BLaER1 (cell line): ENCODE data around the gene RESF1.

Experiments
- H3K27ac ChIP-seq: shearing (Covaris generic); formaldehyde crosslinking; 2 replicates; pipeline ENCODE4 v1.8.1; 2022
- H3K27me3 ChIP-seq: shearing (Covaris generic); formaldehyde crosslinking; 2 replicates; pipeline ENCODE4 v1.8.1; 2022
- H3K36me3 ChIP-seq: shearing (Covaris generic); formaldehyde crosslinking; 2 replicates; pipeline ENCODE4 v1.8.1; 2022
- H3K4me1 ChIP-seq: shearing (Covaris generic); formaldehyde crosslinking; 2 replicates; pipeline ENCODE4 v1.8.1; 2022
- H3K4me2 ChIP-seq: shearing (Covaris generic); formaldehyde crosslinking; 2 replicates; pipeline ENCODE4 v1.8.1; 2022
- H3K4me3 ChIP-seq: shearing (Covaris generic); formaldehyde crosslinking; 2 replicates; pipeline ENCODE4 v1.8.1; 2022
- H3K9ac ChIP-seq: shearing (Covaris generic); formaldehyde crosslinking; 2 replicates; pipeline ENCODE4 v1.8.1; 2022
- H3K9me3 ChIP-seq: shearing (Covaris generic); formaldehyde crosslinking; 2 replicates; pipeline ENCODE4 v1.8.1; 2022
- H4K20me1 ChIP-seq: shearing (Covaris generic); formaldehyde crosslinking; 2 replicates; pipeline ENCODE4 v1.8.1; 2022
- Cebpa-rat ChIP-seq: shearing (Covaris generic); IDR thresholded peaks from 2 replicates; pipeline ENCODE4 v1.8.1; 2022

The RESF1 gene

GRCh38 chr12:31959161-31959700 is at the start of gene RESF1:
Gene RESF1 (plus strand): TSS chr12:31959415. CDS start chr12:31980956, 21,541 bp downstream.
- H3K9me3 ChIP-seq: peaks cover 29% of the 10 kb centered on the region
- peaks cover 33% of the 10 kb centered on the region for H3K36me3 ChIP-seq
- H3K4me3 ChIP-seq: peak within 1 kb of the TSS; percentile 84
- H3K27me3 ChIP-seq: no peaks in the 10 kb centered on the region
- H3K9ac ChIP-seq: peak within 1 kb of the TSS; percentile 94
- H3K27ac ChIP-seq: peak within 1 kb of the TSS; percentile 96
- no peak for TF ChIP-seq Cebpa-rat
- H3K4me1 ChIP-seq: peaks cover 27% of the 10 kb centered on the region
- peaks cover 25% of the 10 kb centered on the region for H4K20me1 ChIP-seq
- H3K4me2 ChIP-seq: peak within 1 kb of the TSS; percentile 86

GRCh38 chr12:31914927-31915326 is 44.3 kb upstream of the RESF1 start:
- no peak overlapping the region for H3K4me3 ChIP-seq
- H3K27me3 ChIP-seq: no peaks in the 10 kb centered on the region
- no peak for TF ChIP-seq Cebpa-rat

GRCh38 chr12:31915446-31915845 is 43.8 kb upstream of the RESF1 start:
- H3K9ac ChIP-seq: no peak overlapping the region
- no peaks in the 10 kb centered on the region for H3K27me3 ChIP-seq
- no peak overlapping the region for H3K27ac ChIP-seq
- no peak overlapping the region for H3K4me2 ChIP-seq
- H3K4me3 ChIP-seq: no peak overlapping the region
- TF ChIP-seq Cebpa-rat: no peak
- H4K20me1 ChIP-seq: no peaks in the 10 kb centered on the region
- H3K36me3 ChIP-seq: no peaks in the 10 kb centered on the region
- H3K9me3 ChIP-seq: peaks cover 46% of the 10 kb centered on the region
- no peaks in the 10 kb centered on the region for H3K4me1 ChIP-seq

More at GRCh38 chr12:31914927-31915326, 44.3 kb upstream of the RESF1 start:
- Histone ChIP-seq H3K36me3 (no peaks in the 10 kb centered on the region), H3K9me3 (peaks cover 51% of the 10 kb centered on the region), H4K20me1 (no peaks in the 10 kb centered on the region), H3K27ac (no peak overlapping the region), H3K9ac (no peak overlapping the region), H3K4me2 (no peak overlapping the region), H3K4me1 (no peaks in the 10 kb centered on the region)

GRCh38 chr12:31922341-31923062 is 36.7 kb upstream of the RESF1 start:
- Histone ChIP-seq H4K20me1 (no peaks in the 10 kb centered on the region), H3K4me2 (no peak overlapping the region), H3K4me1 (no peaks in the 10 kb centered on the region), H3K4me3 (no peak overlapping the region), H3K27me3 (no peaks in the 10 kb centered on the region), H3K27ac (no peak overlapping the region), H3K9ac (no peak overlapping the region), H3K36me3 (no peaks in the 10 kb centered on the region), H3K9me3 (peaks cover 42% of the 10 kb centered on the region)
- no peak for TF ChIP-seq Cebpa-rat

DNA sequence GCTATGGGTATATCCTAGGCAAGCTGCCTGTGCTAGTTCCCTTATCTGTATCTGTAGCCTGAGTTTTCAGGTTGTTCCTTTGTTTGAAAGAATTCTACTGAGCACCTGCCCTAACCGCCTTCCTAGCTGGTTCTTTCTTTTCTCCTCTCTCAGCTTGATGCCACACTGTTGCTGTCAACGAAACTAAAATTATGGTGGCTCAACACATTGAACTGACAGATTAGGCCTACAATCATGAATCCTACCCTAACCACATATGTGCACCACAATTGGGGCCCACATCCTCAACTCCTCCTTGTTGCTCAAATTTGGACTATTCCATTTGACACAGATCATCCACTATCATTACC is 36.2 kb upstream of the RESF1 start:
- Histone ChIP-seq H3K9me3 (peaks cover 44% of the 10 kb centered on the region), H3K27ac (no peak overlapping the region), H4K20me1 (no peaks in the 10 kb centered on the region), H3K4me3 (no peak overlapping the region), H3K4me1 (no peaks in the 10 kb centered on the region), H3K27me3 (no peaks in the 10 kb centered on the region), H3K36me3 (no peaks in the 10 kb centered on the region), H3K9ac (no peak overlapping the region), H3K4me2 (no peak overlapping the region)
- TF ChIP-seq Cebpa-rat: no peak

DNA sequence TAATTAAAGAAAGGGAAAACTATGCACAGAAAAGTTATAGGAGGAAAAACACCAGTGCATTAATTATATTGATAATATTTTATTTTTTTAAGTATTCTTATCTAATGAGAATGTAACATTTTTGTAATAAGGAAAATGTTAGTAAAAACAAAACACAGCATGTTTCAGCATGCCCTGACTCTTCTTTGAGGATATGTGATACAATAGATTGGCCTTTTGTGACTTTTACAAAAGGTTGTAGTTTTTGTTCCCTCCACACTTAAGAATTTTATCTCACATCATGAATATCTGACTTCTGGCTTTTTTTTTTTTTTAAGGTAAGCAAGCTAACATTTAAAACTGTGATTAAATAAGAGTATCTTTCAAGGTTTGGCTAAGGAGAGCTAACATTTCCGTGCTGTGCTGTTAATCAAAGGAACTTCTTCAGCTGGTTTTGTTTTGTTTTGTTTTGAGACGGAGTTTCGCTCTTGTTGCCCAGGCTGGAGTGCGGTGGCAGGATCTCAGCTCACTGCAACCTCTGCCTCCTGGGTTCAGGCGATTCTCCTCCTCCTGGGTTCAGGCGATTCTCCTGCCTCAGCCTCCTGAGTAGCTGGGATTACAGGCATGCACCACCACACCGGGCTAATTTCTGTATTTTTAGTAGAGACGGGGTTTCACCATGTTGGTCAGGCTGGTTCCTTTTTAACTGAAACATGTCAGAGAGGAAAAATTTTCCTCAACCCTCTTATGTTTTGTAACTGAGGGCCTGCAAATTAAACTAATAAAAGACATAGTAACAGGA is 30.8 kb upstream of the RESF1 start:
- Histone ChIP-seq H3K4me3 (no peak overlapping the region), H3K27ac (no peak overlapping the region), H3K9ac (no peak overlapping the region), H3K4me2 (no peak overlapping the region), H3K4me1 (peaks cover 11% of the 10 kb centered on the region), H3K9me3 (peaks cover 44% of the 10 kb centered on the region), H3K36me3 (no peaks in the 10 kb centered on the region), H4K20me1 (no peaks in the 10 kb centered on the region), H3K27me3 (no peaks in the 10 kb centered on the region)
- no peak for TF ChIP-seq Cebpa-rat

DNA sequence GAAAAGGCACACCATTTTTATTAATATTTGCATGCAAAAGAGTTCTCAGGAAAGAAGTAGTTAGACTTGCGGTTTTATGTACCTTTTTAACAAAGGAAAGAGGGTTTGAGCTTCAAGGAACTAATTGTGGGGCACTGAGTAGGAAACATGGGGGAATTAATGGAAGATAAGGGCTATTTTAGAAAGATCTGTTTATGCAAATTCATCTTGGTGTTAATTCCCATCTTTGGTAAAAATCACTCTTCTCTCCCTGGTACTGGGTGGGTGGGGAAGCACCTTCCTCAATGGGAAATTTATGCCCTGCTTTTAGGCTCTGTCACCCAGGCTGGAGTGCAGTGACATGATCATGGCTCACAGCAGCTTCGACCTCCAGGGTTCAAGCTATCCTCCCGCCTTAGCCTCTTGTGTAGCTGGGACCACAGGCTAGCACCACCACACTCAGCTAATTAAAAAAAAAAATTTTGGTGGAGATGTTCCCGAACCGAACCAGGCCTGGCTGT is 30.1 kb upstream of the RESF1 start:
- H3K4me1 ChIP-seq: peaks cover 11% of the 10 kb centered on the region
- no peak overlapping the region for H3K27ac ChIP-seq
- no peak for TF ChIP-seq Cebpa-rat
- no peaks in the 10 kb centered on the region for H3K27me3 ChIP-seq
- no peak overlapping the region for H3K4me3 ChIP-seq
- no peak overlapping the region for H3K9ac ChIP-seq
- H4K20me1 ChIP-seq: no peaks in the 10 kb centered on the region
- no peaks in the 10 kb centered on the region for H3K36me3 ChIP-seq
- no peak overlapping the region for H3K4me2 ChIP-seq
- peaks cover 47% of the 10 kb centered on the region for H3K9me3 ChIP-seq

DNA sequence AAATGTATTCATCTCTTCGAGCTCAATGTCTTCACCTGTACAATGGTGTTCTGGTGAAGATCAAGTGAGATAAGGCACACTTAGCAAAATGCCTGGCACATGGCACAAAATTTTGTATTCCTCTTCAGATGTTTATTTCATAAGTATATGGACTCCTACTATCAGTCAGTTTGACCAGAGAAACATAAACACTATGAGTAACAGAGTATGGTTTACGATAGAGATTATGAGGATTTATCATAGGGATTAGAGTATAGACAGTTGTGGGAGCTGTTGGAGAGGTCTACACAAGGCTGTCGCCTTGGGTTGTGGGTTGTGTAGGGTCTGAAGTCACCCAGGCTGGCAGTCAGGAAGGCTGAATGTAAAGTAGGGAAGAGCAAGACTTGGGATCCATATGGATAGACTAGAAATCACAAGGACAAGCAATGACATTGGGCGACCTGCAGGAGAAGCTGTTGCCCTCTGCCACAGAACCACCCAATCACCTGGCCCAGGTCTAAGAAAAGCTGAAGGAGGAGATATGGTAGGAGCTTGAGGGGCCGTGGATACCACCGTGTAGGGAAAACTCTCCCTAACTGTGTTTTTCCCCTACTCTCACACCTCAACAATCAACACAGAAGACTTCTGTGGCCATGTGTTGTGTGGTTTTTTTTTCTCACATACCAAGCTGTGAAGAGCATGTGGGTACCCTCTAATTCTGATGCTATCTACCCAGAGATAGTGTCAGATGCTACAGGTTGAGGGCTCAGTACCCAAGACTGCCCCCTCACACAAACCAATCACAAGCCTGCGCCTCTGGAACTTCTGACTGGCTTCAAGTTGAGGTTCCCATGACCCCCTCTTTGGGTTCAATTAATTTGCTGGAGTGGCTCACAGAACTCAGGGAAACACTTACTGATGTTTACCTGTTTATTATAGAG is 27.2 kb upstream of the RESF1 start:
- no peak overlapping the region for H3K9ac ChIP-seq
- no peaks in the 10 kb centered on the region for H3K36me3 ChIP-seq
- no peaks in the 10 kb centered on the region for H3K27me3 ChIP-seq
- peaks cover 53% of the 10 kb centered on the region for H3K9me3 ChIP-seq
- H3K4me2 ChIP-seq: no peak overlapping the region
- H3K27ac ChIP-seq: no peak overlapping the region
- TF ChIP-seq Cebpa-rat: no peak
- H3K4me3 ChIP-seq: no peak overlapping the region
- H4K20me1 ChIP-seq: no peaks in the 10 kb centered on the region
- H3K4me1 ChIP-seq: peaks cover 11% of the 10 kb centered on the region

GRCh38 chr12:31944299-31944698 is 14.9 kb upstream of the RESF1 start:
- no peak for TF ChIP-seq Cebpa-rat
- no peaks in the 10 kb centered on the region for H4K20me1 ChIP-seq
- H3K9me3 ChIP-seq: peaks cover 73% of the 10 kb centered on the region

More at GRCh38 chr12:31944299-31944698, 14.9 kb upstream of the RESF1 start:
- Histone ChIP-seq H3K36me3 (no peaks in the 10 kb centered on the region), H3K4me1 (no peaks in the 10 kb centered on the region), H3K27ac (no peak overlapping the region), H3K4me2 (no peak overlapping the region), H3K4me3 (no peak overlapping the region), H3K9ac (no peak overlapping the region), H3K27me3 (no peaks in the 10 kb centered on the region)
